GM12878 (cell line): ENCODE data around the gene REN. TPM values are rescaled to one million over a fixed set of nuclear protein-coding genes. Genes with fewer than 3 reads are reported as not detected.

Experiments used
- ATAC-seq: fragments of 200-7000 bp; cut with Tn5 transposase; 3 replicates; pipeline ENCODE4 v1.9.1; 2020; ENCODE audit warnings: mild to moderate bottlenecking, moderate library complexity
- BruUV-seq: library from RNA; stranded (reverse); fragments of 400-500 nt; replicated peaks from 2 replicates; lab custom pipeline; 2021; lab: Mats Ljungman, UMichigan
- CTCF ChIA-PET: fragments of 300-600 bp; sonication (Branson Sonifier 250); formaldehyde crosslinking; extraction: SDS; loops from one replicate; lab custom pipeline; 2021; ENCODE audit warnings: inconsistent platforms; lab: Yijun Ruan, JAX
- POLR2A ChIA-PET: fragments of 350-600 bp; formaldehyde crosslinking; extraction: SDS; loops from one replicate; lab custom pipeline; 2021; ENCODE audit warnings: inconsistent platforms; lab: Charles Lee
- RAD21 ChIA-PET: fragments of 300-600 bp; sonication (Branson Sonifier 250); formaldehyde crosslinking; loops from one replicate; lab custom pipeline; 2023; ENCODE audit warnings: antibody characterized with exemption; ENCODE audit not compliant: unreplicated experiment; lab: Charles Lee
- SMC1A ChIA-PET: fragments of 300-600 bp; sonication (Branson Sonifier 250); formaldehyde crosslinking; loops from one replicate; lab custom pipeline; 2023; ENCODE audit not compliant: unreplicated experiment, uncharacterized antibody; lab: Charles Lee
- DNase-seq: peaks from one replicate; pipeline ENCODE4 v3.0.0-alpha.2; 2011; ENCODE audit warnings: low read depth, low spot score
- FAIRE-seq: peaks from 3 replicates; lab custom pipeline; 2011; peaks lifted over from hg19 to GRCh38; lab: Jason Lieb, UNC
- H2AFZ ChIP-seq: 2 replicates; pipeline ENCODE4 v1.6.0; 2011; ENCODE audit warnings: low read depth, low read length, control low read depth; ENCODE audit not compliant: control insufficient read depth
- H3K27ac ChIP-seq: 2 replicates; pipeline ENCODE4 v1.5.1; 2011; ENCODE audit warnings: control low read depth; ENCODE audit not compliant: control insufficient read depth, insufficient read depth
- H3K27me3 ChIP-seq, 2 experiments: replicated peaks in 1 of 2; 2 replicates each; pipeline versions ENCODE4 v1.6.0 to v1.6.1; 2011; ENCODE audit warnings: low read length in 1 of 2; ENCODE audit not compliant: control insufficient read depth in 2 of 2, insufficient read depth in 2 of 2
- H3K36me3 ChIP-seq, 2 experiments: 2 replicates each; pipeline ENCODE4 v1.5.1; 2011; ENCODE audit warnings: low read length in 1 of 2; ENCODE audit not compliant: control insufficient read depth in 2 of 2, insufficient read depth in 2 of 2
- H3K4me1 ChIP-seq: 2 replicates; pipeline ENCODE4 v1.6.1; 2011; ENCODE audit warnings: mild to moderate bottlenecking, low read length, moderate library complexity, mixed read lengths; ENCODE audit not compliant: control insufficient read depth, insufficient read depth
- H3K4me2 ChIP-seq: 2 replicates; pipeline ENCODE4 v1.6.0; 2011; ENCODE audit warnings: control low read depth; ENCODE audit not compliant: control insufficient read depth, insufficient read depth
- H3K4me3 ChIP-seq: fragments of 200-600 bp; sonication (generic); 2 replicates; pipeline ENCODE4 v1.5.1; 2016
- H3K79me2 ChIP-seq: 2 replicates; pipeline ENCODE4 v1.6.0; 2011; ENCODE audit warnings: low read length; ENCODE audit not compliant: control insufficient read depth, insufficient read depth
- H3K9ac ChIP-seq: 2 replicates; pipeline ENCODE4 v1.8.0; 2011; ENCODE audit warnings: low read length, control low read depth, mixed read lengths; ENCODE audit not compliant: control insufficient read depth, insufficient read depth
- H3K9me3 ChIP-seq: replicated peaks from 3 replicates; pipeline ENCODE4 v1.5.1; 2011; ENCODE audit warnings: mild to moderate bottlenecking, low read length; ENCODE audit not compliant: control insufficient read depth, insufficient read depth
- H4K20me1 ChIP-seq: 2 replicates; pipeline ENCODE4 v1.6.0; 2011; ENCODE audit not compliant: control insufficient read depth, insufficient read depth
- BACH1 ChIP-seq: fragments of 450-650 bp; IDR thresholded peaks from 2 replicates; pipeline ENCODE4 v1.6.1; 2017; ENCODE audit warnings: mild to moderate bottlenecking, borderline replicate concordance
- CREB1 ChIP-seq: IDR thresholded peaks from 2 replicates; pipeline ENCODE4 v1.6.1; 2012; ENCODE audit warnings: low read depth, mild to moderate bottlenecking, inconsistent platforms
- DPF2 ChIP-seq: fragments of 450-650 bp; IDR thresholded peaks from 2 replicates; pipeline ENCODE4 v1.6.1; 2017; ENCODE audit warnings: mild to moderate bottlenecking
- ETV6 ChIP-seq, 2 experiments: fragments of 450-650 bp in 1 of 2; IDR thresholded peaks in 1 of 2; conservative IDR thresholded peaks in 1 of 2; 2 replicates each; pipeline ENCODE4 v1.6.1; 2014; ENCODE audit warnings: antibody characterized with exemption in 1 of 2, borderline replicate concordance in 1 of 2, low read depth in 1 of 2, mild to moderate bottlenecking in 1 of 2, moderate library complexity in 1 of 2
- HCFC1 ChIP-seq: fragments of 150-350 bp; IDR thresholded peaks from 2 replicates; pipeline ENCODE4 v1.6.1; 2014; ENCODE audit warnings: low read length
- HDAC2 ChIP-seq: fragments of 200-600 bp; sonication (generic); IDR thresholded peaks from 2 replicates; pipeline ENCODE4 v1.6.1; 2017
- KLF5 ChIP-seq: fragments of 450-650 bp; IDR thresholded peaks from 2 replicates; pipeline ENCODE4 v1.6.1; 2014; ENCODE audit warnings: mild to moderate bottlenecking; ENCODE audit not compliant: partially characterized antibody
- NFYA ChIP-seq: IDR thresholded peaks from 2 replicates; pipeline ENCODE4 v1.6.1; 2011; ENCODE audit warnings: low read depth, mild to moderate bottlenecking, low read length, improper control_type of control experiment, borderline replicate concordance
- POLR2A ChIP-seq: IDR thresholded peaks from 2 replicates; pipeline ENCODE4 v1.6.1; 2011; ENCODE audit warnings: low read depth, mild to moderate bottlenecking, low read length
- SP1 ChIP-seq: IDR thresholded peaks from one replicate; pipeline ENCODE4 v1.6.1; 2011; ENCODE audit warnings: low read depth, low read length
- SPI1 ChIP-seq: IDR thresholded peaks from 2 replicates; pipeline ENCODE4 v1.6.1; 2011; ENCODE audit warnings: low read depth, mild to moderate bottlenecking, low read length, moderate library complexity, borderline replicate concordance; ENCODE audit not compliant: insufficient read depth
- YBX1 ChIP-seq: fragments of 450-650 bp; IDR thresholded peaks from 2 replicates; pipeline ENCODE4 v1.6.1; 2016; ENCODE audit warnings: antibody characterized with exemption
- YY1 ChIP-seq: IDR thresholded peaks from 2 replicates; pipeline ENCODE4 v1.6.1; 2011; ENCODE audit warnings: low read depth, mild to moderate bottlenecking, low read length
- ZNF622 ChIP-seq: fragments of 450-650 bp; IDR thresholded peaks from 2 replicates; pipeline ENCODE4 v1.6.1; 2017; ENCODE audit warnings: mild to moderate bottlenecking, inconsistent platforms
- WGBS: methylation state at CpG from one replicate; pipeline ENCODE4 v1.1.6; 2016; ENCODE audit warnings: low lambda C conversion rate; ENCODE audit not compliant: insufficient replicate concordance, insufficient coverage; ENCODE audit errors: missing lambda C conversion rate; 5-methylcytosine and 5-hydroxymethylcytosine counted together
- in situ Hi-C: fragments of 300-500 bp; cut with MboI; formaldehyde crosslinking; loops from 9 replicates; pipeline ENCODE4 v1.14.3; 2018; ENCODE audit warnings: mixed read lengths
- intact Hi-C: fragments of 100-400 bp; cut with micrococcal nuclease; formaldehyde crosslinking; loops from one replicate; pipeline ENCODE4 v1.14.2; 2022; ENCODE audit not compliant: unreplicated experiment
- polyA plus RNA-seq, 11 experiments: library from polyadenylated mRNA; depleted of rRNA in 4 of 11; unstranded in 6 of 11; stranded (reverse) in 5 of 11; fragments of >200 nt; fragmentation: Nextera tagmentation in 4 of 11; fragmentation: Illumina TruSeq in 1 of 11; extraction: Ambion mirVana in 4 of 11; extraction: Trizol in 1 of 11; gene quantifications; 1 replicate in 1 of 11; 2 replicates in 10 of 11; pipeline versions ENCODE4 v1.2.1 to v1.2.3, GENCODE V29; 2011 to 2016; ENCODE audit warnings: inconsistent platforms in 2 of 11, missing spikeins in 2 of 11, low read depth in 1 of 11
- total RNA-seq, 4 experiments: library from RNA; depleted of rRNA in 3 of 4; stranded (reverse); fragments of >200 nt in 3 of 4; fragmentation: Illumina TruSeq in 1 of 4; extraction: Trizol in 1 of 4; gene quantifications; 2 replicates each; pipeline versions ENCODE4 v1.2.1 to v1.2.3, GENCODE V29; 2013 to 2021

The REN gene
- total and polyA plus RNA-seq, 10 of the 15 experiments (the other 5 are each of a cell fraction or from before 2014, with no cell fraction given), result not detected

GRCh38 chr1:204142032-204142974 is 23.8 kb downstream of the REN start:
- no peaks in the 10 kb centered on the region for H4K20me1 ChIP-seq
- 8% methylated on average over 5 of the region's 5 CpGs for WGBS
- no peaks in the 10 kb centered on the region for H3K4me1 ChIP-seq
- no peaks in the 10 kb centered on the region for H3K36me3 ChIP-seq
- no peak overlapping the region for H3K4me3 ChIP-seq
- DNase-seq, result no peak
- ATAC-seq, result no peak
- H3K4me2 ChIP-seq, result no peak overlapping the region
- no TSS peak for BruUV-seq
- no peaks in the 10 kb centered on the region for H3K79me2 ChIP-seq
- intact Hi-C loops, result no loop called here
- TF ChIP-seq ZNF622 (no peak), DPF2 (no peak), SP1 (no peak), NFYA (no peak), SPI1 (no peak), POLR2A (no peak), HCFC1 (no peak), YY1 (no peak), CREB1 (no peak), YBX1 (no peak), HDAC2 (no peak), KLF5 (no peak), BACH1 (no peak), ETV6 (conservative IDR thresholded peaks at IDR 0.05 in 1 of 2, IDR thresholded peaks at IDR 0.05 in 1 of 2; ENCODE audit: borderline replicate concordance in 1 of 2, low read depth in 1 of 2) (no peak)
- H3K9ac ChIP-seq, result no peak overlapping the region
- ChIA-PET RAD21 (no interaction called here), CTCF (interaction anchor here (0.8 to 1.7 kb wide), 3 partner anchors 20 to 289 kb away, joined by 3 read pairs; no protein-coding TSS in a partner anchor), SMC1A (no interaction called here), POLR2A (interaction anchor here (0.5 kb wide), 1 partner anchor 21 kb away, joined by 3 read pairs; no protein-coding TSS in a partner anchor)
- in situ Hi-C loops, result no loop called here
- FAIRE-seq, result no peak
- H3K27me3 ChIP-seq, result peaks cover 4 to 5% of the 10 kb centered on the region in 2 experiments; a peak in 3 of 4 replicates
- no peaks in the 10 kb centered on the region for H3K9me3 ChIP-seq
- H2AFZ ChIP-seq, result no peak overlapping the region
- no peak overlapping the region for H3K27ac ChIP-seq
